PC-3 (cell line): ENCODE results near the gene SYNCRIP.

Experiments
- CTCF ChIP-seq: fragments of 300-600 bp; sonication (generic); conservative IDR thresholded peaks from 2 replicates; pipeline ENCODE4 v1.5.1; 2017; ENCODE audit warnings: antibody characterized with exemption, low read depth, mild to moderate bottlenecking, low read length
- EZH2 ChIP-seq: fragments of 300-600 bp; sonication (generic); IDR thresholded peaks from one replicate; pipeline ENCODE4 v1.6.1; 2017; ENCODE audit warnings: antibody characterized with exemption, mild to moderate bottlenecking, low read length; ENCODE audit not compliant: unreplicated experiment

- no peak for TF ChIP-seq CTCF
- no peak for TF ChIP-seq EZH2
Measured at GRCh38 chr6:85600713-85601313, 41.9 kb downstream of the SYNCRIP start.
